HepG2 (cell line): ENCODE results near the gene PID1. TPM values are rescaled to one million over a fixed set of nuclear protein-coding genes. Genes with fewer than 3 reads are reported as not detected.

Experiments used
- ATAC-seq: fragments of 200-7000 bp; cut with Tn5 transposase; 3 replicates; pipeline ENCODE4 v1.9.1; 2020; ENCODE audit warnings: mild to moderate bottlenecking, moderate library complexity
- BruUV-seq: library from RNA; stranded (reverse); fragments of 400-500 nt; replicated peaks from 2 replicates; lab custom pipeline; 2021; lab: Mats Ljungman, UMichigan
- CTCF ChIA-PET: fragments of 300-600 bp; formaldehyde crosslinking; extraction: SDS; loops from one replicate; lab custom pipeline; 2021; ENCODE audit warnings: low total read pairs, inconsistent platforms, low intra/inter-chr PET ratio; lab: Yijun Ruan, JAX
- POLR2A ChIA-PET: fragments of 350-600 bp; sonication (Branson Sonifier 250); formaldehyde crosslinking; loops from one replicate; lab custom pipeline; 2020; ENCODE audit warnings: antibody characterized with exemption, inconsistent platforms; lab: Yijun Ruan, JAX
- DNase-seq: peaks from one replicate; pipeline ENCODE4 v3.0.0-alpha.2; 2015; ENCODE audit warnings: low spot score
- FAIRE-seq: peaks from 3 replicates; lab custom pipeline; 2011; peaks lifted over from hg19 to GRCh38; lab: Jason Lieb, UNC
- H2AFZ ChIP-seq: one replicate; pipeline ENCODE4 v1.6.1; 2011; ENCODE audit warnings: low read length, inconsistent platforms
- H3K27ac ChIP-seq: fragments of 300-600 bp; 3 replicates; pipeline ENCODE4 v1.8.0; 2011; ENCODE audit warnings: mixed run types, mild to moderate bottlenecking, mixed read lengths, low read length, inconsistent platforms; ENCODE audit not compliant: insufficient read depth; ENCODE audit errors: extremely low read length
- H3K27me3 ChIP-seq, 2 experiments: fragments of 200-600 bp in 1 of 2; 2 replicates in 1 of 2; 3 replicates in 1 of 2; pipeline versions ENCODE4 v1.6.0 to v1.8.0; 2011; ENCODE audit warnings: low read length in 2 of 2, mild to moderate bottlenecking in 2 of 2, moderate library complexity in 2 of 2, inconsistent platforms in 1 of 2; ENCODE audit not compliant: insufficient read depth in 2 of 2, control insufficient read depth in 1 of 2
- H3K36me3 ChIP-seq, 2 experiments: fragments of 200-600 bp in 1 of 2; replicated peaks in 1 of 2; 2 replicates in 1 of 2; 3 replicates in 1 of 2; pipeline versions ENCODE4 v1.5.1 to v1.8.0; 2011; ENCODE audit warnings: low read length in 2 of 2, inconsistent platforms in 1 of 2; ENCODE audit not compliant: insufficient read depth in 2 of 2, control insufficient read depth in 1 of 2
- H3K4me1 ChIP-seq: 2 replicates; pipeline ENCODE4 v1.5.1; 2012; ENCODE audit warnings: low read length, inconsistent platforms; ENCODE audit not compliant: insufficient read depth
- H3K4me2 ChIP-seq: 2 replicates; pipeline ENCODE4 v1.6.0; 2011; ENCODE audit warnings: low read depth, low read length, inconsistent platforms
- H3K4me3 ChIP-seq, 3 experiments: fragments of 200-600 bp in 1 of 3; sonication (generic), shearing (Covaris generic) in 1 of 3; replicated peaks in 1 of 3; 2 replicates each; pipeline ENCODE4 v1.5.1; 2011 to 2016; ENCODE audit warnings: low read length in 3 of 3, inconsistent platforms in 2 of 3, low read depth in 2 of 3, mild to moderate bottlenecking in 2 of 3, control low read depth in 1 of 3, mixed read lengths in 1 of 3; ENCODE audit not compliant: insufficient read depth in 1 of 3
- H3K79me2 ChIP-seq: one replicate; pipeline ENCODE4 v1.6.1; 2011; ENCODE audit warnings: low read length, inconsistent platforms; ENCODE audit not compliant: insufficient read depth
- H3K9ac ChIP-seq: 2 replicates; pipeline ENCODE4 v1.6.0; 2011; ENCODE audit warnings: mild to moderate bottlenecking, low read depth, low read length, inconsistent platforms; ENCODE audit not compliant: insufficient read depth
- H3K9me3 ChIP-seq: 2 replicates; pipeline ENCODE4 v1.5.1; 2012; ENCODE audit warnings: mild to moderate bottlenecking, low read length
- H4K20me1 ChIP-seq: 2 replicates; pipeline ENCODE4 v1.6.0; 2011; ENCODE audit warnings: inconsistent platforms, mild to moderate bottlenecking, low read length, moderate library complexity; ENCODE audit not compliant: insufficient read depth
- EED ChIP-seq: sonication (generic); formaldehyde crosslinking; IDR thresholded peaks from 2 replicates; pipeline ENCODE4 v1.5.0; 2020; ENCODE audit warnings: mild to moderate bottlenecking, missing genetic modification reagents
- GPN1 ChIP-seq: sonication (generic); formaldehyde crosslinking; IDR thresholded peaks from 2 replicates; pipeline ENCODE4 v1.5.1; 2020; ENCODE audit warnings: missing genetic modification reagents, borderline replicate concordance
- HES4 ChIP-seq: sonication (generic); formaldehyde crosslinking; IDR thresholded peaks from 2 replicates; pipeline ENCODE4 v1.9.0; 2021; ENCODE audit warnings: mild to moderate bottlenecking, missing genetic modification reagents, borderline replicate concordance
- PHF20 ChIP-seq: sonication (generic); formaldehyde crosslinking; IDR thresholded peaks from 2 replicates; pipeline ENCODE4 v1.5.0; 2020; ENCODE audit warnings: mild to moderate bottlenecking, missing genetic modification reagents
- PRPF4 ChIP-seq: fragments of 200-400 bp; formaldehyde crosslinking; IDR thresholded peaks from 2 replicates; pipeline ENCODE4 v1.6.1; 2016; ENCODE audit warnings: low read length, low read depth; ENCODE audit not compliant: poor library complexity, severe bottlenecking
- RFX5 ChIP-seq: IDR thresholded peaks from 2 replicates; pipeline ENCODE4 v1.6.1; 2011; ENCODE audit warnings: low read depth, low read length, improper control_type of control experiment
- SIX4 ChIP-seq: sonication (generic); formaldehyde crosslinking; IDR thresholded peaks from 2 replicates; pipeline ENCODE4 v1.4.0; 2020; ENCODE audit warnings: missing genetic modification reagents
- STAT6 ChIP-seq: sonication (generic); formaldehyde crosslinking; IDR thresholded peaks from 2 replicates; pipeline ENCODE4 v1.4.0; 2020; ENCODE audit warnings: missing genetic modification reagents, mild to moderate bottlenecking, borderline replicate concordance
- TSC22D2 ChIP-seq: sonication (generic); formaldehyde crosslinking; IDR thresholded peaks from 2 replicates; pipeline ENCODE4 v1.5.1; 2020; ENCODE audit warnings: missing genetic modification reagents, mild to moderate bottlenecking, borderline replicate concordance
- ZFP36L2 ChIP-seq: sonication (generic); formaldehyde crosslinking; IDR thresholded peaks from 2 replicates; pipeline ENCODE4 v1.4.0; 2020; ENCODE audit warnings: missing genetic modification reagents
- ZNF235 ChIP-seq: sonication (generic); formaldehyde crosslinking; IDR thresholded peaks from 2 replicates; pipeline ENCODE4 v1.8.1; 2023; ENCODE audit warnings: mild to moderate bottlenecking, missing genetic modification reagents, borderline replicate concordance
- ZNF296 ChIP-seq: sonication (generic); formaldehyde crosslinking; conservative IDR thresholded peaks from 2 replicates; pipeline ENCODE4 v1.5.0; 2020; ENCODE audit warnings: mild to moderate bottlenecking, missing genetic modification reagents
- ZNF567 ChIP-seq: sonication (generic); formaldehyde crosslinking; IDR thresholded peaks from 2 replicates; pipeline ENCODE4 v1.8.1; 2023; ENCODE audit warnings: mild to moderate bottlenecking, missing genetic modification reagents, borderline replicate concordance
- WGBS: methylation state at CpG from one replicate; pipeline ENCODE4 v1.1.6; 2017; ENCODE audit warnings: low lambda C conversion rate; 5-methylcytosine and 5-hydroxymethylcytosine counted together
- in situ Hi-C: cut with HindIII; loops from 2 replicates; pipeline ENCODE4 v1.10.0; 2017; ENCODE audit warnings: low pct_unique_long_range_greater_than_20kb; ENCODE audit not compliant: extremely low pct_ligation_motif_present
- intact Hi-C: fragments of 100-400 bp; cut with micrococcal nuclease; formaldehyde crosslinking; loops from one replicate; pipeline ENCODE4 v1.10.0; 2022; ENCODE audit not compliant: unreplicated experiment
- polyA plus RNA-seq, 8 experiments: library from polyadenylated mRNA; depleted of rRNA in 3 of 8; stranded (reverse) in 7 of 8; unstranded in 1 of 8; fragments of >200 nt; fragmentation: Illumina TruSeq in 4 of 8; extraction: Trizol in 4 of 8; gene quantifications; 2 replicates each; pipeline versions ENCODE4 v1.2.1 to v1.2.3, GENCODE V29; 2011 to 2016; ENCODE audit warnings: low read depth in 4 of 8, missing spikeins in 1 of 8, mixed read lengths in 1 of 8; ENCODE audit not compliant: insufficient read depth in 1 of 8
- total RNA-seq, 5 experiments: library from RNA; depleted of rRNA; stranded (reverse); fragments of >200 nt; fragmentation: Illumina TruSeq; extraction: Trizol; gene quantifications; 2 replicates each; pipeline ENCODE4 v1.2.3, GENCODE V29; 2016; ENCODE audit warnings: low read depth in 1 of 5
- TF ChIP-seq, protein P1 (sequence below): sonication (generic); formaldehyde crosslinking; IDR thresholded peaks from 2 replicates; pipeline ENCODE4 v1.4.0; 2020; ENCODE audit warnings: missing genetic modification reagents

Gene PID1
- total and polyA plus RNA-seq, 2 of the 13 experiments (the other 11 are each of a cell fraction or from before 2014, with no cell fraction given): 0.15 to 0.18 TPM

GRCh38 chr2:229163893-229164292, 107.2 kb downstream of the PID1 start (continued):
- TF ChIP-seq STAT6 (CRISPR knock-in tag) (no peak), ZNF567 (no peak)

- no peak for DNase-seq
- intact Hi-C loops (no loop called here), in situ Hi-C loops (no loop called here)
- H3K4me2 ChIP-seq: no peak overlapping the region
- no peaks in the 10 kb centered on the region for H4K20me1 ChIP-seq
- H3K79me2 ChIP-seq: no peaks in the 10 kb centered on the region
- 90% methylated on average over 4 of the region's 4 CpGs for WGBS
- ATAC-seq: no peak
- no peak overlapping the region for H3K9ac ChIP-seq
- H3K27me3 ChIP-seq: no peaks in the 10 kb centered on the region
- no peak for FAIRE-seq
- no peak overlapping the region for H3K27ac ChIP-seq
- no peak overlapping the region for H2AFZ ChIP-seq
- no peak for TF ChIP-seq PHF20 (CRISPR knock-in tag)
- no peak for TF ChIP-seq TSC22D2
- TF ChIP-seq ZFP36L2: no peak
- TF ChIP-seq HES4 (CRISPR knock-in tag): no peak
- TF ChIP-seq SIX4 (CRISPR knock-in tag): no peak
- TF ChIP-seq ZNF235 (CRISPR knock-in tag): no peak
- TF ChIP-seq PRPF4: no peak
- TF ChIP-seq, protein P1, sequence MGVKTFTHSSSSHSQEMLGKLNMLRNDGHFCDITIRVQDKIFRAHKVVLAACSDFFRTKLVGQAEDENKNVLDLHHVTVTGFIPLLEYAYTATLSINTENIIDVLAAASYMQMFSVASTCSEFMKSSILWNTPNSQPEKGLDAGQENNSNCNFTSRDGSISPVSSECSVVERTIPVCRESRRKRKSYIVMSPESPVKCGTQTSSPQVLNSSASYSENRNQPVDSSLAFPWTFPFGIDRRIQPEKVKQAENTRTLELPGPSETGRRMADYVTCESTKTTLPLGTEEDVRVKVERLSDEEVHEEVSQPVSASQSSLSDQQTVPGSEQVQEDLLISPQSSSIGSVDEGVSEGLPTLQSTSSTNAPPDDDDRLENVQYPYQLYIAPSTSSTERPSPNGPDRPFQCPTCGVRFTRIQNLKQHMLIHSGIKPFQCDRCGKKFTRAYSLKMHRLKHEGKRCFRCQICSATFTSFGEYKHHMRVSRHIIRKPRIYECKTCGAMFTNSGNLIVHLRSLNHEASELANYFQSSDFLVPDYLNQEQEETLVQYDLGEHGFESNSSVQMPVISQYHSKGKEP (CRISPR knock-in tag): no peak
- TF ChIP-seq ZNF296 (CRISPR knock-in tag): no peak
- TF ChIP-seq EED (CRISPR knock-in tag): no peak
- no peak for TF ChIP-seq GPN1 (CRISPR knock-in tag)
- no peak for TF ChIP-seq RFX5
- H3K9me3 ChIP-seq: peaks cover 87% of the 10 kb centered on the region
- ChIA-PET POLR2A (no interaction called here), CTCF (no interaction called here)
- H3K4me1 ChIP-seq: peaks cover 39% of the 10 kb centered on the region
- H3K4me3 ChIP-seq: no peak overlapping the region
- no TSS peak for BruUV-seq
- no peaks in the 10 kb centered on the region for H3K36me3 ChIP-seq
Observed at GRCh38 chr2:229162015-229162414, 109.1 kb downstream of the PID1 start.
